H1 (cell line): Measurements from ENCODE around the gene ENTREP1. TPM values are rescaled to one million over a fixed set of nuclear protein-coding genes. Genes with fewer than 3 reads are reported as not detected.

Source experiments
- CTCF ChIA-PET: fragments of 300-600 bp; sonication (Branson Sonifier 250); formaldehyde crosslinking; loops from one replicate; lab custom pipeline; 2021; ENCODE audit not compliant: partially characterized antibody; lab: Charles Lee
- POLR2A ChIA-PET: fragments of 300-600 bp; sonication (Branson Sonifier 250); formaldehyde crosslinking; loops from one replicate; lab custom pipeline; 2021; ENCODE audit warnings: inconsistent platforms; ENCODE audit not compliant: partially characterized antibody; lab: Charles Lee
- DNase-seq, 2 experiments: peaks; one replicate each; pipeline versions ENCODE4 v3.0.0 to v3.0.0-alpha.2; 2010 to 2022; ENCODE audit warnings: low spot score in 2 of 2, low read depth in 1 of 2, mixed read lengths in 1 of 2
- FAIRE-seq: peaks from 2 replicates; lab custom pipeline; 2011; peaks lifted over from hg19 to GRCh38; lab: Jason Lieb, UNC
- H2AFZ ChIP-seq: 2 replicates; pipeline ENCODE4 v1.8.1; 2012; ENCODE audit warnings: low read length, inconsistent platforms
- H2AK5ac ChIP-seq: 2 replicates; pipeline ENCODE4 v1.6.1; 2013; ENCODE audit warnings: low read depth, low read length
- H2BK120ac ChIP-seq: replicated peaks from 2 replicates; pipeline ENCODE3; 2013; ENCODE audit warnings: low read depth, low read length, inconsistent platforms
- H2BK12ac ChIP-seq: 2 replicates; pipeline ENCODE4 v1.6.1; 2013; ENCODE audit warnings: low read depth, low read length
- H2BK15ac ChIP-seq: 2 replicates; pipeline ENCODE4 v1.6.1; 2013; ENCODE audit warnings: low read length
- H2BK20ac ChIP-seq: 2 replicates; pipeline ENCODE4 v1.6.1; 2013; ENCODE audit warnings: low read length
- H2BK5ac ChIP-seq: 2 replicates; pipeline ENCODE4 v1.6.1; 2013; ENCODE audit warnings: low read depth, low read length
- H3K14ac ChIP-seq: 2 replicates; pipeline ENCODE4 v1.6.1; 2013; ENCODE audit warnings: inconsistent platforms; ENCODE audit not compliant: insufficient read length
- H3K18ac ChIP-seq: 2 replicates; pipeline ENCODE4 v1.6.1; 2013; ENCODE audit warnings: low read length; ENCODE audit errors: extremely low read depth
- H3K23ac ChIP-seq: 2 replicates; pipeline ENCODE4 v1.6.1; 2013; ENCODE audit warnings: inconsistent platforms; ENCODE audit not compliant: insufficient read length
- H3K23me2 ChIP-seq: 2 replicates; pipeline ENCODE4 v1.6.1; 2013; ENCODE audit warnings: low read depth, low read length
- H3K27ac ChIP-seq: 2 replicates; pipeline ENCODE4 v1.6.1; 2011; ENCODE audit warnings: low read depth, low read length, inconsistent platforms
- H3K27me3 ChIP-seq, 4 experiments: replicated peaks in 1 of 4; 1 replicate in 1 of 4; 2 replicates in 3 of 4; pipeline versions ENCODE4 v1.6.1 to v1.8.1; 2011 to 2013; ENCODE audit warnings: low read length in 3 of 4, mild to moderate bottlenecking in 3 of 4, inconsistent platforms in 2 of 4, mixed read lengths in 2 of 4, moderate library complexity in 1 of 4; ENCODE audit not compliant: control insufficient read depth in 3 of 4, insufficient read depth in 3 of 4; ENCODE audit errors: extremely low read depth in 1 of 4
- H3K36me3 ChIP-seq, 4 experiments: 2 replicates each; pipeline versions ENCODE4 v1.6.1 to v1.8.1; 2011 to 2013; ENCODE audit warnings: mild to moderate bottlenecking in 4 of 4, low read length in 3 of 4, moderate library complexity in 2 of 4, control low read depth in 1 of 4, inconsistent platforms in 1 of 4; ENCODE audit not compliant: insufficient read depth in 4 of 4, control insufficient read depth in 2 of 4
- H3K4ac ChIP-seq: replicated peaks from 2 replicates; pipeline ENCODE3; 2013; ENCODE audit warnings: low read length, low read depth, mixed read lengths, inconsistent platforms; ENCODE audit not compliant: insufficient read length
- H3K4me1 ChIP-seq, 4 experiments: replicated peaks in 1 of 4; 1 replicate in 1 of 4; 2 replicates in 3 of 4; pipeline versions ENCODE4 v1.6.1 to v1.8.1; 2011 to 2013; ENCODE audit warnings: low read length in 3 of 4, inconsistent platforms in 2 of 4, mixed read lengths in 1 of 4; ENCODE audit not compliant: insufficient read depth in 4 of 4, control insufficient read depth in 3 of 4
- H3K4me2 ChIP-seq, 2 experiments: 2 replicates each; pipeline versions ENCODE4 v1.6.1 to v1.8.1; 2011 to 2013; ENCODE audit warnings: low read depth in 2 of 2, low read length in 2 of 2, control low read depth in 1 of 2, inconsistent platforms in 1 of 2, mild to moderate bottlenecking in 1 of 2; ENCODE audit not compliant: insufficient read depth in 1 of 2
- H3K4me3 ChIP-seq, 4 experiments: fragments of 200-600, 300-600 bp in 1 of 4; sonication (generic), shearing (Covaris generic), sonication (Bioruptor Twin) in 1 of 4; 2 replicates each; pipeline versions ENCODE4 v1.5.1 to v1.8.1; 2011 to 2016; ENCODE audit warnings: low read length in 4 of 4, low read depth in 3 of 4, control low read depth in 2 of 4, inconsistent platforms in 2 of 4, mild to moderate bottlenecking in 2 of 4, mixed read lengths in 1 of 4, moderate library complexity in 1 of 4; ENCODE audit not compliant: insufficient read depth in 2 of 4; ENCODE audit errors: extremely low read depth in 1 of 4
- H3K56ac ChIP-seq: replicated peaks from 2 replicates; pipeline ENCODE3; 2013; ENCODE audit warnings: low read depth, mild to moderate bottlenecking, mixed read lengths, low read length, inconsistent platforms; ENCODE audit not compliant: insufficient read length
- H3K79me1 ChIP-seq: 2 replicates; pipeline ENCODE4 v1.6.1; 2013; ENCODE audit warnings: low read depth, low read length, control low read depth
- H3K79me2 ChIP-seq, 2 experiments: 2 replicates each; pipeline versions ENCODE4 v1.6.1 to v1.8.1; 2012 to 2013; ENCODE audit warnings: low read length in 2 of 2, mild to moderate bottlenecking in 2 of 2, inconsistent platforms in 1 of 2; ENCODE audit not compliant: insufficient read depth in 2 of 2, control insufficient read depth in 1 of 2
- H3K9ac ChIP-seq, 4 experiments: replicated peaks in 1 of 4; 1 replicate in 1 of 4; 2 replicates in 3 of 4; pipeline versions ENCODE4 v1.6.1 to v1.8.1; 2011 to 2013; ENCODE audit warnings: low read depth in 3 of 4, low read length in 3 of 4, control low read depth in 2 of 4, mild to moderate bottlenecking in 2 of 4, moderate library complexity in 2 of 4, inconsistent platforms in 1 of 4; ENCODE audit errors: extremely low read depth in 1 of 4
- H3K9me3 ChIP-seq, 2 experiments: 2 replicates each; pipeline versions ENCODE4 v1.6.1 to v1.8.1; 2012 to 2013; ENCODE audit warnings: mild to moderate bottlenecking in 2 of 2, moderate library complexity in 2 of 2, control low read depth in 1 of 2, inconsistent platforms in 1 of 2, low read depth in 1 of 2, low read length in 1 of 2, mixed read lengths in 1 of 2; ENCODE audit not compliant: insufficient read depth in 2 of 2
- H4K20me1 ChIP-seq, 2 experiments: replicated peaks in 1 of 2; 2 replicates each; pipeline versions ENCODE3 to v1.8.1; 2011 to 2013; ENCODE audit warnings: inconsistent platforms in 2 of 2, low read length in 2 of 2, mild to moderate bottlenecking in 1 of 2; ENCODE audit not compliant: insufficient read depth in 2 of 2, control insufficient read depth in 1 of 2
- H4K5ac ChIP-seq: 2 replicates; pipeline ENCODE4 v1.6.1; 2013; ENCODE audit warnings: low read length, low read depth, mixed read lengths, inconsistent platforms; ENCODE audit not compliant: insufficient read length
- H4K8ac ChIP-seq: 2 replicates; pipeline ENCODE4 v1.8.0; 2013; ENCODE audit warnings: mild to moderate bottlenecking, moderate library complexity, low read length, inconsistent platforms; ENCODE audit not compliant: insufficient read depth; ENCODE audit errors: extremely low read depth
- H4K91ac ChIP-seq: replicated peaks from 2 replicates; pipeline ENCODE3; 2013; ENCODE audit warnings: low read length, mixed read lengths, inconsistent platforms; ENCODE audit not compliant: insufficient read length
- PHF8 ChIP-seq: fragments of 200-600 bp; sonication (generic); conservative IDR thresholded peaks from 2 replicates; pipeline ENCODE4 v1.7.1; 2012; ENCODE audit warnings: low read depth, mild to moderate bottlenecking, inconsistent platforms, low read length, moderate library complexity
- POU5F1 ChIP-seq: IDR thresholded peaks from 2 replicates; pipeline ENCODE4 v1.6.1; 2011; ENCODE audit warnings: low read depth, mild to moderate bottlenecking, low read length, moderate library complexity
- TAF7 ChIP-seq: optimal IDR thresholded peaks from 2 replicates; pipeline ENCODE3; 2011; ENCODE audit warnings: low read depth, mild to moderate bottlenecking, inconsistent platforms, low read length, moderate library complexity, borderline replicate concordance
- WGBS, 2 experiments: shearing (Covaris generic) in 1 of 2; methylation state at CpG; one replicate each; pipeline versions ENCODE4 v1.1.6 to v1.1.7; 2013 to 2015; ENCODE audit warnings: low lambda C conversion rate in 2 of 2, mixed read lengths in 2 of 2, inconsistent platforms in 1 of 2, low coverage in 1 of 2, missing lambda C conversion rate in 1 of 2; ENCODE audit not compliant: insufficient replicate concordance in 2 of 2, insufficient coverage in 1 of 2, insufficient read length in 1 of 2; ENCODE audit errors: extremely low coverage in 1 of 2, missing lambda C conversion rate in 1 of 2; 5-methylcytosine and 5-hydroxymethylcytosine counted together
- long read RNA-seq, 2 experiments: library from RNA in 1 of 2; library from capped mRNA in 1 of 2; stranded (forward); transcript quantifications; one replicate each; pipeline ENCODE4 v2.0.0, GENCODE V29; 2021; ENCODE audit warnings: inconsistent platforms in 1 of 2
- polyA minus RNA-seq, 3 experiments: library from RNA; depleted of rRNA, polyadenylated mRNA; stranded (reverse); fragments of >200 nt; gene quantifications; 1 replicate in 2 of 3; 2 replicates in 1 of 3; pipeline ENCODE4 v1.2.3, GENCODE V29; 2011
- polyA plus RNA-seq, 7 experiments: library from polyadenylated mRNA; depleted of rRNA in 3 of 7; stranded (reverse) in 5 of 7; unstranded in 2 of 7; fragments of >200 nt in 5 of 7; fragments of 200-250 nt in 2 of 7; gene quantifications; 1 replicate in 5 of 7; 2 replicates in 1 of 7; 4 replicates in 1 of 7; pipeline versions ENCODE4 v1.2.1 to v1.2.3, GENCODE V29; 2011 to 2013; ENCODE audit warnings: missing spikeins in 2 of 7, mixed read lengths in 2 of 7
- total RNA-seq: library from RNA; stranded (reverse); fragmentation: NEBNext Ultra II Directional; extraction: Animal tissue kit (Norgen Biotek cat#: 25700); gene quantifications from 2 replicates; pipeline ENCODE4 v1.2.1, GENCODE V29; 2021

ENTREP1 gene
- 22.8 and 25.0 TPM in 2 replicates for total RNA-seq
- 14.8 and 15.3 TPM in 2 replicates for polyA plus RNA-seq (2011; rRNA removed)
- polyA plus RNA-seq (2011; cell fraction: cytosol; rRNA removed), result 13.0 TPM
- polyA plus RNA-seq (2011; cell fraction: nucleus; rRNA removed), result 64.5 TPM
- polyA plus RNA-seq (2012, experiment 1 of 2), result 12.3 to 17.8 TPM (median 15.6 TPM) in 4 replicates
- 9.5 TPM for polyA plus RNA-seq (2012, experiment 2 of 2)
- polyA plus RNA-seq (2013, experiment 1 of 2), result 40.5 TPM
- 39.5 TPM for polyA plus RNA-seq (2013, experiment 2 of 2)
- polyA minus RNA-seq (2011; rRNA and poly(A)+ RNA removed), result 15.9 and 17.4 TPM in 2 replicates
- polyA minus RNA-seq (2011; cell fraction: cytosol; rRNA and poly(A)+ RNA removed), result 7.4 TPM
- 23.6 TPM for polyA minus RNA-seq (2011; cell fraction: nucleus; rRNA and poly(A)+ RNA removed)
- long read RNA-seq, experiment 1, partial matches to known transcripts, result 5 of 12 reads
- long read RNA-seq, experiment 1, other reads (novel, unspliced or antisense), result 5 of 12 reads
- long read RNA-seq, experiment 2, partial matches to known transcripts, result 0 of 4 reads
- long read RNA-seq, experiment 2, other reads (novel, unspliced or antisense), result 2 of 4 reads

GRCh38 chr9:69324549-69325401, at the start of gene ENTREP1:
Gene ENTREP1 (plus strand): TSS chr9:69325215. CDS start chr9:69325310, 95 bp downstream.
- Histone ChIP-seq H2BK120ac (no peak within 1 kb of the TSS), H3K79me1 (peaks cover 4% of the 10 kb centered on the region), H3K18ac (peak within 1 kb of the TSS; percentile 80), H3K9me3 (no peaks in the 10 kb centered on the region), H4K20me1 (no peaks in the 10 kb centered on the region), H4K5ac (peak within 1 kb of the TSS; percentile 80), H3K4me1 (peaks cover 0 to 5% (median 4%) of the 10 kb centered on the region in 4 experiments; a peak in 5 of 7 replicates), H3K36me3 (no peaks in the 10 kb centered on the region), H3K4me2 (peak within 1 kb of the TSS; percentile 71 to 90), H3K27ac (no peak within 1 kb of the TSS), H2BK20ac (0 out of 2 replicates have a peak within 1 kb of the TSS, but pooled peaks have one; percentile 48), H2AK5ac (peak within 1 kb of the TSS; percentile 47; the same call in 1 of the 2 replicates), H3K56ac (no peak within 1 kb of the TSS), H4K8ac (peak within 1 kb of the TSS; percentile 57), H3K4me3 (peak within 1 kb of the TSS; percentile 61 to 87 (median 68)), H3K14ac (no peak within 1 kb of the TSS), H3K23me2 (peaks cover 17% of the 10 kb centered on the region; the same call in 1 of the 2 replicates), H2BK5ac (peak within 1 kb of the TSS; percentile 20; the same call in 1 of the 2 replicates), H4K91ac (peak within 1 kb of the TSS; percentile 76), H3K79me2 (peaks cover 0 to 23% of the 10 kb centered on the region in 2 experiments; a peak in 2 of 4 replicates), H3K23ac (no peak within 1 kb of the TSS), H3K4ac (no peak within 1 kb of the TSS), H2BK15ac (no peak within 1 kb of the TSS), H3K27me3 (peaks cover 0 to 17% (median 6%) of the 10 kb centered on the region in 4 experiments; a peak in 5 of 7 replicates), H3K9ac (peak within 1 kb of the TSS; percentile 14 to 83 (median 41); a peak in 6 of 7 replicates), H2AFZ (peak within 1 kb of the TSS; percentile 11), H2BK12ac (0 out of 2 replicates have a peak within 1 kb of the TSS, but pooled peaks have one; percentile 72)
- ChIA-PET POLR2A (interaction anchor here (0.6 to 3.2 kb wide), 6 partner anchors 12 to 377 kb away, joined by 3 to 31 read pairs (median 4); no protein-coding TSS in a partner anchor), CTCF (interaction anchor here (0.6 kb wide), 1 partner anchor 50 kb away, joined by 3 read pairs; no protein-coding TSS in a partner anchor)
- FAIRE-seq (no peak), DNase-seq (peak in 1 of 2 experiments; percentile 82)
- WGBS, 2 experiments, result 1% methylated on average over 64 of the region's 81 CpGs; no CpG with 5 or more reads in 1 of the 2 experiments
- TF ChIP-seq PHF8 (peak; percentile 52; the same call in 1 of the 2 replicates), POU5F1 (no peak), TAF7 (peak; percentile 51)
